Endodermal cell (in vitro differentiated cells): ENCODE data around the gene ST7. TPM values are rescaled to one million over a fixed set of nuclear protein-coding genes. Genes with fewer than 3 reads are reported as not detected.

Source experiments
- DNase-seq: peaks from one replicate; pipeline ENCODE4 v3.0.0-alpha.2; 2017
- H3K27ac ChIP-seq: 2 replicates; pipeline ENCODE4 v1.5.1; 2013; ENCODE audit warnings: mild to moderate bottlenecking, low read depth, low read length, moderate library complexity
- H3K27me3 ChIP-seq: 2 replicates; pipeline ENCODE4 v1.6.1; 2013; ENCODE audit warnings: mild to moderate bottlenecking, low read length, moderate library complexity; ENCODE audit not compliant: insufficient read depth, control insufficient read depth, poor library complexity, severe bottlenecking
- H3K36me3 ChIP-seq: 2 replicates; pipeline ENCODE4 v1.7.0; 2013; ENCODE audit warnings: mild to moderate bottlenecking, low read length, moderate library complexity; ENCODE audit not compliant: control insufficient read depth, insufficient read depth
- H3K4me1 ChIP-seq: one replicate; pipeline ENCODE4 v1.7.0; 2013; ENCODE audit warnings: low read length; ENCODE audit not compliant: control insufficient read depth, insufficient read depth
- H3K4me3 ChIP-seq: 2 replicates; pipeline ENCODE4 v1.5.1; 2013; ENCODE audit warnings: mild to moderate bottlenecking, low read length, moderate library complexity
- H3K9ac ChIP-seq: 2 replicates; pipeline ENCODE4 v1.6.1; 2013; ENCODE audit warnings: mild to moderate bottlenecking, low read length, moderate library complexity; ENCODE audit not compliant: poor library complexity, severe bottlenecking; ENCODE audit errors: extremely low read depth
- H3K9me3 ChIP-seq: 2 replicates; pipeline ENCODE4 v1.6.1; 2013; ENCODE audit warnings: mild to moderate bottlenecking, low read length, moderate library complexity; ENCODE audit not compliant: control insufficient read depth
- H3K27ac Mint-ChIP-seq: 2 replicates; pipeline ENCODE4 v1.8.0; 2020; ENCODE audit warnings: mixed read lengths
- H3K27me3 Mint-ChIP-seq: 2 replicates; pipeline ENCODE4 v1.8.0; 2021; ENCODE audit warnings: mild to moderate bottlenecking, mixed read lengths; ENCODE audit not compliant: insufficient read depth
- H3K36me3 Mint-ChIP-seq: 2 replicates; pipeline ENCODE4 v1.8.0; 2020; ENCODE audit warnings: low read depth, mixed read lengths
- H3K4me1 Mint-ChIP-seq: 2 replicates; pipeline ENCODE4 v1.8.0; 2020; ENCODE audit warnings: mixed read lengths
- H3K4me3 Mint-ChIP-seq: 2 replicates; pipeline ENCODE4 v1.8.0; 2020; ENCODE audit warnings: mild to moderate bottlenecking, moderate library complexity, mixed read lengths
- H3K9me3 Mint-ChIP-seq: 2 replicates; pipeline ENCODE4 v1.8.0; 2020; ENCODE audit warnings: mild to moderate bottlenecking, mixed read lengths
- CTCF ChIP-seq: fragments of 200-600 bp; sonication (generic); conservative IDR thresholded peaks from 2 replicates; pipeline ENCODE4 v1.5.0; 2021; ENCODE audit warnings: antibody characterized with exemption, mild to moderate bottlenecking
- WGBS, 2 experiments: methylation state at CpG; one replicate each; pipeline versions ENCODE4 v1.1.5 to v1.1.7; 2013; ENCODE audit warnings: missing lambda C conversion rate in 2 of 2, mixed read lengths in 1 of 2; ENCODE audit not compliant: insufficient coverage in 1 of 2, insufficient read length in 1 of 2; 5-methylcytosine and 5-hydroxymethylcytosine counted together
- total RNA-seq, 2 donors: library from RNA; stranded (reverse); fragmentation: NEBNext Ultra II Directional in 1 of 2; extraction: Animal tissue kit (Norgen Biotek cat#: 25700) in 1 of 2; gene quantifications; 2 replicates in 1 of 2; 3 replicates in 1 of 2; pipeline ENCODE4 v1.2.1, GENCODE V29; 2021

The ST7 gene
- total RNA-seq, 2 donors from 2014 or later: 6.4 to 8.9 TPM

GRCh38 chr7:117041007-117041406, 87.7 kb downstream of the ST7 start:
- Histone ChIP-seq H3K27ac (no peak overlapping the region), H3K9ac (no peak overlapping the region), H3K9me3 (no peaks in the 10 kb centered on the region), H3K36me3 (no peaks in the 10 kb centered on the region), H3K4me1 (no peaks in the 10 kb centered on the region), H3K27me3 (no peaks in the 10 kb centered on the region), H3K4me3 (no peak overlapping the region)
- Mint-ChIP-seq H3K36me3 (no peaks in the 10 kb centered on the region), H3K27me3 (no peaks in the 10 kb centered on the region), H3K27ac (no peak overlapping the region), H3K4me1 (no peaks in the 10 kb centered on the region), H3K9me3 (no peaks in the 10 kb centered on the region), H3K4me3 (no peak overlapping the region)
- no peak for DNase-seq
- no peak for TF ChIP-seq CTCF
- 88 to 93% methylated on average over 1 to 2 of the region's 2 CpGs for WGBS, 2 experiments

GRCh38 chr7:117041822-117042221, 88.5 kb downstream of the ST7 start:
- no peak for DNase-seq
- Mint-ChIP-seq H3K4me3 (no peak overlapping the region), H3K9me3 (no peaks in the 10 kb centered on the region), H3K27ac (no peak overlapping the region), H3K4me1 (no peaks in the 10 kb centered on the region), H3K27me3 (no peaks in the 10 kb centered on the region), H3K36me3 (no peaks in the 10 kb centered on the region)
- 95 to 100% methylated on average over 1 to 3 of the region's 3 CpGs for WGBS, 2 experiments
- TF ChIP-seq CTCF: no peak
- Histone ChIP-seq H3K4me1 (no peaks in the 10 kb centered on the region), H3K9me3 (no peaks in the 10 kb centered on the region), H3K27me3 (no peaks in the 10 kb centered on the region), H3K27ac (no peak overlapping the region), H3K4me3 (no peak overlapping the region), H3K36me3 (no peaks in the 10 kb centered on the region), H3K9ac (no peak overlapping the region)

GRCh38 chr7:117043108-117043825, 90.0 kb downstream of the ST7 start:
- no peak overlapping the region for H3K27ac Mint-ChIP-seq

More at GRCh38 chr7:117043108-117043825, 90.0 kb downstream of the ST7 start:
- 84% methylated on average over 2 of the region's 2 CpGs; no CpG with 5 or more reads in 1 of the 2 experiments for WGBS, 2 experiments
- no peaks in the 10 kb centered on the region for H3K4me1 Mint-ChIP-seq
- Histone ChIP-seq H3K9ac (no peak overlapping the region), H3K36me3 (no peaks in the 10 kb centered on the region), H3K27ac (no peak overlapping the region), H3K4me1 (no peaks in the 10 kb centered on the region), H3K4me3 (no peak overlapping the region), H3K9me3 (no peaks in the 10 kb centered on the region), H3K27me3 (no peaks in the 10 kb centered on the region)
- H3K9me3 Mint-ChIP-seq: no peaks in the 10 kb centered on the region
- no peak for DNase-seq
- H3K4me3 Mint-ChIP-seq: no peak overlapping the region
- H3K27me3 Mint-ChIP-seq: no peaks in the 10 kb centered on the region
- TF ChIP-seq CTCF: no peak
- H3K36me3 Mint-ChIP-seq: no peaks in the 10 kb centered on the region
